HG03175 (cell line): ENCODE measurements around the gene CRB3.
A peak's percentile ranks its signal among the peaks of the same experiment; 100 is the strongest.
"Not testable (repeated sequence)": the region's sequence is repeated elsewhere in the genome, so short reads cannot be mapped to it uniquely, and the experiment has no call there.

Source experiments
- ATAC-seq: cut with Tn5 transposase; IDR thresholded peaks from one replicate; pipeline ENCODE4 v1.9.1; 2021; ENCODE audit warnings: mild to moderate bottlenecking, moderate library complexity; ENCODE audit not compliant: unreplicated experiment

CRB3 gene, protein sequence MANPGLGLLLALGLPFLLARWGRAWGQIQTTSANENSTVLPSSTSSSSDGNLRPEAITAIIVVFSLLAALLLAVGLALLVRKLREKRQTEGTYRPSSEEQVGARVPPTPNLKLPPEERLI

DNA sequence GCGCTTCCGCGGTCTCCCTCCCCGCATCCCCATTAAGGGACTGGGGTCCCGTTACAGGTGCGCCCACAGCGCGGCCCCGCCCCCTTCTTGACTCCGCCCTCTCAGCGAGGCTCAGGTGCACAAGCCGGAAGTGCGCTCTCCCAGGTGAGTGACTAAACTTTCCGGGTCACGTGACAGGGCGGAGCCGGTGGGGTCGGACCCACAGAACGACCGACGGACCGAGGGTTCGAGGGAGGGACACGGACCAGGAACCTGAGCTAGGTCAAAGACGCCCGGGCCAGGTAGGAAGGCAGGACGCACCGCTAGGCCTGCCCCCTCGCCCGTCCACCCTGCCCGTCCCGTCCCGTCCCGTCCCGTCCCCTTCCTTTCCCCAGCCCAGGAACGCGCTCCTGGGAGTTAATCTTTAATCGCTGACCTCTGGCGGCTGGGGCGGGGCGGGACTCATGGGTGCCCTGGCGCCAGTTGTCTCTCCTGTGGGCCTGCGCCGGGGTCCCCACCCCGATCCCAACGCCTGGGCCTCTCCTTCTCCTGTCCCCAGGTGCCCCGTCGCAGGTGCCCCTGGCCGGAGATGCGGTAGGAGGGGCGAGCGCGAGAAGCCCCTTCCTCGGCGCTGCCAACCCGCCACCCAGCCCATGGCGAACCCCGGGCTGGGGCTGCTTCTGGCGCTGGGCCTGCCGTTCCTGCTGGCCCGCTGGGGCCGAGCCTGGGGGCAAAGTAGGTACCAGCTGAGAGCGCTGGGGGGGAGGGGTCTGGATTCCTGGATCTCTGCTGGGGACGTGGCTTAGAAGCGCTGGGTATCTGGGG lies at the start of gene CRB3:
Gene CRB3 (plus strand): TSS at position 202 of the 804 bp plus-strand sequence. CDS start 431 bp downstream, at position 633.
- no peak for ATAC-seq

DNA sequence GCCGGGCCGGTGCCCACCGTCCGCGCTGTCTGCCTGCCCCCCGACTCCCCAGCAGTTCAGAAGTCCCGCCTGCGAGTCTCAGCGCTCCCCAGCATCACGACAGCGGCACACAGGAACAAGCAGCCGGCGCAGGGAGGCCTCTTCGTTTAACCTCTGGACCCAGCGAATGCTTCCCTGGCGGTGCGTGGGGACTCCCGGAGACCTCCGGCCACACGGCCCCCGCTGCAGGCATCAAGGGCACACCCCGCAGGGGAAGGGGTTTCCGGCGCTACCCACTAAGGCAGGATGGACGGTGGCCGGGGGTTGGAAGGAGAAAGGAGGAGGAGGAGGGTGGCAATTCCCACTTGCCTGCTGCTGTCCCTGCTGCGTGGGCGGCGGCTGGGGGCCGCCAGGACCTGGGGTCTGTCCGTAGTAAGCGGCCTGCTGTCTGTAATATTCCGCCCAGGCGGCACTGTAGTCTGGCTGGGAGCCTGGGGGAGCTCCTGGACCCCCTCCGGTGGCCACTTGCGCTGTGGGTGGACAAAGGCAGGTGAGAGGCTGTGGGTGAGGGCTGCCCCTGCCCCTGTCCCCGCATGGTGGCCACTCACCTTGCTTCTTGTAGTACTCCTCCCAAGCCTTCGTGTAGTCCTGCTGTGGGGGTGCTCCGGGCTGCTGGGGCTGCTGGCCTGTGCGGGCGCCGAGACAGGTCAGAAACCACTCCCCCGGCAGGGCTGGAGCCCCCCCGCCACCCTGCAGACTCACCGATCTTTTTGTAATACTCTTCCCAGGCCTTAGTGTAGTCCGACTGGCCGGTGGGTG lies 49.1 kb upstream of the CRB3 start:
- ATAC-seq: no peak

DNA sequence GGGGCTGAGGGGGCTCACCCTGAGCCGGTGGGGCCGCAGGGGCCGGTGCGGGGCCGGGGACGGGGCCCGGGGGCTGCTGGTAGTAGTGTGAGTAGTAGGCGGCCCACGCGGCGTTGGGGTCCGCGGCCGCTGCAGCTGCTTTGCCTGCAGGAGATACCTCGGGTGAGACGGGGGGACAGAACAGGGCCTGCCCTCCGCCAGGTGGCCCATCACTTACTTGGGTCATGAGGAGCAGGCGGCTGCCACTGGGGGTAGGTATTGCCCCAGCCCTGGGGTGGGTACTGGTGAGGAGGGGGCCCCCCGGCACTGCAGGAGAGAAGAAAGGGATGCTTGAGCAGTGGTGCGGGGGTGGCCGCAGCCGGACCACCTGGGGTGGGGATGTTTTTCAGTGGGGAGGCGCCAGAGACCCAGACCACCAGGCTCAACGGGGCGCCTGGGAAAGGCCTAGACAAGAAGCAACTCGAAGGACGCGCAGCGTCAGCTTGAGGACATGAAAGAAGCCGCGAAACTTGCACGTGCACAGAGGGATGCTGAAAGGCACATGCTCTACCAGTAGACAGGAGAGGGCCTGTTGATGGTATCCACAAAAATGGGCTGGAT lies 48.4 kb upstream of the CRB3 start:
- ATAC-seq: no peak

DNA sequence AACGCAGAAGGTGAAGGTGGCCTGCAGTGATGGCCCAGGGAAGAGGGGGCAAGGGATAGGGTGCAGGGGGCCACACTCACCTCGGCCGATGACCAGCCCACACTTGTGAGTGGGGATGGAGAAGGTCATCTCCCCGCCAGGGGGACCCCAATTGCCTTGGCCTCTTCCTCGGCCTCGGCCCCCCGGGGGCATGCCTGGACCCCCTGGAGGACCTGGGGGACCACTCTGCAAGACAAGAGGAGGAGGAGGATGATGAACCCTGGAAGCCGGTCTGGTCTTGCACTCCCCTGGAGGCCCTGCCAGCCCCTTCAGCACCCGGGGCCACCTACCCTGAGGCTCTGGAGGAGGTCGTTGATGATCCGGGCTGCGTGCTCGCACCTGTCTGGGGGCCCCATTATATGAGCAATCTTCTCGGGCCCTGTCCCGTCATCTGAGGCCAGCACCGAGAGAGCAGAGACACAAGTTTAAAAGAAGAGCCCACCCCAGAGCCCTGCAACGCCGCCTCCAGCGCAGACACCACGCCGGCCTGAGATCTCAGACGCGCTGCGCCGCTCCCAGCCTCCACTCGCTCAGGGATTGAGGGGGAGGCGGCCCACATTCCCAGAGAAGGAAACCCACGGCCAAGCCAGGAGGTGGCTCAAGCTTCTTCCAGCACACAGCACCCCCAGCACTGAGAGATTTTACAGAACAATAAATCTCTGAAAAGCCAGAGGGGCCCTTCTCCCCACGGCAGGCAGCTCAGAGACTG lies 47.2 kb upstream of the CRB3 start:
- ATAC-seq: no peak

DNA sequence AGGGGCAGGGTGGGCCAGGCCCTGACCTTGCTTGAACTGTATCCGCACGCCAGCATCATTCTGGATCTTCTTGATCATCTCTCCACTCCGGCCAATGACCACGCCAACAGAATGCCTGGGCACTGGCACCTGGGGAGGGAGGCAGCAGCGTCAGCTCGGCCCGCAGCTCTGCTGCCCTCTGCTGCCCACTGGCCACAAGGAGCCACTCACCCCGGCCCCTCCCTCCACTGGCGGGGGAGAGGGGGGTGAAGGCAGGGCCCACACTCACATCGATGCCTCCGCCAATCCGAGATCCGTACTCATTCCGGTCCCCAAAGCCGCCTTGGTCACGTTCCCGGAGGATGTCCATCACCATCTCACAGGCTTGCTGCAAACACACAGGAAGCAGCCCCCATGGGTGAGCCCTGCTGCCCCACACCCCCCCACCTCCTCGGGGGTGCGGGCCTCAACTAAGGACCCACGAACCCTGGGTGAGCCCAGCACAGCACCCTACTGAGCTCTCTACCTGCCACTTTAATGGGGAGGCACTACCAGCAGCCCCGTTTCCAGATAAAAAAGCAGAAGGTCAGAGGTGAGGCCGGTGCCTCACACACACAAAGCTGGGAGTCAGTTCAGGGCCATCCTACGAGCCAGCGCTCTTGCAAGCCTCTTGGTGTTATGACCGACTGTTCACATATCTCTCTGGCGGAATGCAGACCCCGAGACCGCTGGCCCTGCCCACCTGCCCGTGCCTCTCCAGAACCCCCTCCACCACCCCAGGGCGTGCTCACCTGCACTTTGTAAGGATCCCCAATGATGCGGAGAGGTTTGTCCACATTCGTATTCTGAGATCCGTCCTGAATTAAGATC lies 46.1 kb upstream of the CRB3 start:
- no peak for ATAC-seq

DNA sequence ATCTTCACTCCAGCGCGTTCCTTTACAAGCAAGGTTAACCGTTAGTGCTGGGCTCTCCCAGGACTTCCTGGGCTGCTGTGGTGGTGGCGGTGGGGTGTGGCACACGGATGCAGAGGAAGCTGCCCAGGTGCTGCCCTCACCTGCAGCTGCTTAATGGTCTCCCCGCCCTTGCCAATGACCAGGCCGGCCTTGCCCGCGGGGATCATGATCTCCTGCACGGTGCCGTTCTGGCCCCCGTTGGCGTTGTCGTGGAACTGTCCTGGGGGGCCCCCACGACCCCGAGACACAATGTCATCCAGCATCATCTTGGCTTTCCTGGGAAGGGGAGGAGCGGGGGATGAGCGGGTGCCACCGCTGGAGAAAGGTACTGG lies 45.5 kb upstream of the CRB3 start:
- ATAC-seq: no peak

DNA sequence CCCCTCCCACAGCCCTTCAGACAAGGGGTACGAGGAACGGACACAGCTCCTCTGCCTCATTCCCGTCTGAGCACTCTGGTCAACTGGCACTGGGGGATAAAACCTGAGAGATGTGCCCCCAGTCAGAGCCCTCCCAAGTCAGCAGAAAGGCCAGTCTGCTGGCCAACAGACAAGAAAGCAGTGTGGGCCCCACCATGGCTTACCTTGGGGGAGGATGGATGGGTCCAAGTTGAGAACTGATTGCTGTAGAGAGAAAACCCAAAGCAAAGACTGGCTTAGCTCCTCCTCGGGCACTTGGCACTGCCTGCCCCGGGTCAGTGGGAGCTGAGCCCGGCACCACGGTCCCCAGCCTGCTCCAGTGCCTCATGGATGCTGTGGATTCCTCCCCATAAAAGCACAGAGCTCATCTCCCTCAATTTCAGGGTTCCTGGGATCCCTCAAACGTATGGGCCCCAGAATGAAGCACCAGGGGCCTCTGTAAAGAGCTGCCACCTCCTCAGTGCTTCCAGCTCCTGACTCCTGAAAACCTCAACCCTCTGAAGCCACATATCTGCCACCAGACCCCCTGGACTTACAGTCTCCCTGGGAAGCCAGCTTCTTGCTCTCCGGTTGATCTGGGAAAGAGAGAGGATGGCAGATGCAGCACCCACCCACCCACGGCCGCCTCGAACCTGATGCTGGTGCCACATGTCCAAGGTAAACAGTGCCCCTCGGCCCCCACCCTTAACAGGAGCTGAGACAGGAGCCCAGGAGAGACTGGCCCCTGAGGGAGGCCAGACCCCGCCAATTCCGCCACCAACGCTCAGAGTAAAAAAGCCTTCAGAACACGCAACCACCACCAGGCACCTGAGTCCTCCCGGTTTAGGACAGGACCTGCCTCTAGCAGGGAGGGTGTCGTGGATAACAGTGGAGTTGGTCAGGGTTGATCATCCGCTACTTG lies 42.7 kb upstream of the CRB3 start:
- no peak for ATAC-seq

DNA sequence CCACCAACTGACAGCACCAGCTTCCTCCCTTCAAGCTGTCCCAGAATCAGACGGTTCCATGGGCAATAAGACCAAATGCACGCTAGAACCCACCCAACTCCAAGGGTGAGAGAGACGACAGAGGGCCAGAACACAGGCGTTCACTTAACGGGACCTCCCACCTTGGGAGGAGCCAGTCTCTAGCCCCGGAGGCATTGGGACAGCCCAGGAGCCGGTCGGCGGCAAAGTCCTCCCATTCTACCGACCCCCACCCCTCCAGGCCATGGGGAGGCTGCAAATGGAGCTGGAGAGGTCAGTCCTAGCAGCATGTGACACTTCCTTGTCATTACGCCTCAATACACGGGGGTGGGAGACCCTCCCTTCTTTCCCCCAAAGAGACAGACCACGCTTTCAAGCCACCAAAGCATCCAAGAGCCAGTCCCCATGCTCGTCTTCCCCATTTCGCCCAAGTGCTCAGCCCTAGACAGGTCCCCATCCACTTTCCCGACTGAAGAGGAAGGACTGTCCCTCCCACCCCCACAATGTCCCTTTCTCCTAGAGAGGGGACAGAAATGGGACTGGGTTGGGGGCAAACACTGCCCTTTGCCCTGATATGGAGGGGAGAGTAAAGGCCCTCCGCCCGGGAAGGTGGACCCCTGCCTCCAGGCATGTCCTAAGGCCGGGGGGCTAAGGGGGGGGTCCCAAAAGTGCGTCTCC lies 40.4 kb upstream of the CRB3 start:
- ATAC-seq: no peak

DNA sequence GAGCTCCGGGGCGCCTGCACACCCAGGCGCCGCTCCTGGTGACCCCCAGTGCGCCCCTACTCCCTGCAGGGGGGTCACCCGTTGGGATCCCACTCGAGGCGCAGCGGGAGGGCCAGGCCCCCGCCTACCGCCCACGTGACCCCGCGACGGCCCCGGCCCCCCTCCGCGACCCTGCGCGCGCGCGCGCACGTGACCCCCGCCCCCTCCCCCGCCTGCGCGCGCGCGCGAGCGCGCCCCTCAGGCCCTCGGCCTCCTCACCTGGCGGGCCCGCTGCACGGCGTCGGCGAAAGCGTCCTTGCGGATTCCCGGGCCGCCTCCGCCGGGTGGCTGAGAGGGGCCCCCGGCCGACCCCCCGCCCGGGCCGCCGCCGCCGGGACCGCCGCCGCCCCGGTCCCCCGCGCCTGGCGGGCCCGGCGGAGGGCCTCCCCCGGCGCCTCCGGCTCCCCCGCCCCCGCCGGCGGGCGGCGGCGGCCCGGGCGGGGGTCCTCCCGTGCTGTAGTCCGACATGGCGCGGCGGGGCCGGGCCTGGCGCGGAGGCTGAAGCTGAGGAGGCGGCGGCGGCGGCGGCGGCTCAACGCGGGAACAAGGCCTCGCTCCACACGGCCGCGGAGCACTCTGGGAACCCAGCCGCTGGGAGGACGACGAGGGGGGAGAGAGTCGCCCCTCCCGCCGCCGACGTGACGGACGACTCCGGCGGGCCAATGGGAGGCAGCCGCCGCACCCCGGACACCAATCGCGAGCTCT lies 39.7 kb upstream of the CRB3 start, which contains the start of gene KHSRP:
Gene KHSRP (minus strand): TSS at position 617 of the 744 bp plus-strand sequence. CDS start 110 bp downstream, at position 507.
- ATAC-seq: no peak

DNA sequence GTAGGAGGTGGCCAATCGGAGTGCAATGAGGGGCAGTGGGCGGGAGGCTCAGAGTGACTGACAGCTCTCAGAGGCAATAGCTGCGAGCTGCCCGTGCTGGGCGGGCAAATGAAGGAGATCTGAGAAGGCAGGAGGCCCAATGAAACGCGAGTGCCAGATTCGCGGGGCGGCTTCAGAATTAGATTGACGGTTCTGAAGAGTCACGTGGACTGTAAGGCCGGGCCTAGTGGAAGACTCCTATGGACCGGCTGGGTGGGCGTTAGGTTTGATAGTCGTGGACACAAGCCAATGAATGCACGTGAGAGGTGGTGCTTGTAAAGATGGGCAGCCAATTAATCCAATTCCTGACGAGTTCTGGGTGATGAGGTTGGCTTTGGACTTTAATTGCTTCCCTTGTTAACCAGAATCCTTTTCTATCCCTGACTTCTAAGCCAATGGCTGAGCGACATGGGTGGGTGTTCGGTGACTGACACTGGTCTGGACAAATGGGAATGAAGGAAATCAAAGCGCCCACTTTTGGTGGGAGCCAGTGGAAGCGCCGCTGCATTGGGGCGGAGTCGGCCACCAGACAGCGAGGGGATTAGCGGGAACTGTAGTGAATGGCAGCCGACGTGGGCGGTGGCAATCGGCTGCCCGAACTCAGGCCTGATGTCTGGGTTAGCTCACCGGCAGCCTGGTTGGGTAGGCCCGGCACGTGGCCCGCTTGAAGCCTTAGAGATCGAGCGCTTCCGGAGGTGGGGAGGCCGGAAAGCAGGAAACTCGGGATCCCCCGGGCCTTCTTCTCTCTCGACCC lies 38.9 kb upstream of the CRB3 start:
- ATAC-seq: peak; percentile 84

DNA sequence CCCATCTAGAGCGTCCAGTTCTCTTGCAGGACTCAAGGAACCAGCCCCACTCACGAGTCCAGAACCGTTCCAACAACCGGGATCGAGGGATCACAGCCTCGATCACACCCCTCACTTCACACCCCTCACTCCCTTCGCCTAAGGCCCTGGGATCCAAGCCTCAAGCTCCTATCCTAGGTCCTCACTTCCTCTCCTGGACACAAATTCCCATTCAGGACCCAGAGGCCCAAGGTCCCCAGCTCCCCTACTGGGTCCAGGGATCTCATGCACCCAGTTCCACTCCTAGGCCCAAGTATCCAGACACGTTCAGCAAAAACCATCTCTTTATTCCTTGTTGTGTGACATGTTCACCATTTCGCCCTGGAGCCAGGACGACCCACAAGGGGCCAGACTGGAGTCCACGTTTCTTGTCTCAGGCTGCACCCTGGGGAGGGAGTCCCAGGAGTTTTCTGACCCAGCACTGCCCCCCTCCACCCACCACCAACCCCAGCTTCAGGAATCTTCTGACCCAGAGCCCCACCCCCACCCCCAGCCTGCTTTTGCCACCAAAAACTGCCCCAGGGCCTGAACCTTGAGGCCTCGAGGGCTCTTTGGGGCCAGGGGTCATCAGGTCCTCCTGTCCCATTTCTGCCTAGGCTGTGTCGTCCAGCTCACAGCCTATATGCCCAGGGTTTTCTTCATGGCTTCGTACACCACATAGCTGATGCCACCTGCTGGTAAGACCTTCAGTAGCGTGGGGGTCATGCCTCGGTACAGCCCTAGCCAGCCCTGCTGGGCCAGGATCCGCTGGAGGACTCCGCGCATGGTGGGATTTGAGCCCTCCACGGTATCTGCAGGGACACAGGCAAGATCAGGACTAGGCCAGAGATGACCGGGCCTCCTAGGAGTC lies 38.1 kb upstream of the CRB3 start:
- ATAC-seq: no peak

DNA sequence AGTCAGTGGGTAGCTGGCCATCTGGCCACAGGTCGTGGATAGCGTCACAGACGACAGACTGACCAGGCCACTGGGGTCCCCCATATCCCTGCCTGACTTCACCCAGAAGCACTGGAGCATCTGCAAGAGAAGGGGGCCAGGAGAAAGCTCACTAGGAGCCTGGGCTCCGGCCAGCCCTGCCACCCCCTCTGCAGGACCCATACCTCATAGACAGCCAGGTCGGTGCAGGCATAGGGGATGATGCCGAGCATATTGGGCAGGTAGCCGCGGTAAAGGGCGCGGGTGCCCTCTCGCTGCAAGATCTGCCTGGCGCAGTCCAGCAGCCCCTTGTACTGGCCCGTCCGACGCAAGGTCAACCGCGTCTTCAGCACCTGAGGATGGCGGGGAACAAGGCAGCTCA lies 36.9 kb upstream of the CRB3 start:
- no peak for ATAC-seq

DNA sequence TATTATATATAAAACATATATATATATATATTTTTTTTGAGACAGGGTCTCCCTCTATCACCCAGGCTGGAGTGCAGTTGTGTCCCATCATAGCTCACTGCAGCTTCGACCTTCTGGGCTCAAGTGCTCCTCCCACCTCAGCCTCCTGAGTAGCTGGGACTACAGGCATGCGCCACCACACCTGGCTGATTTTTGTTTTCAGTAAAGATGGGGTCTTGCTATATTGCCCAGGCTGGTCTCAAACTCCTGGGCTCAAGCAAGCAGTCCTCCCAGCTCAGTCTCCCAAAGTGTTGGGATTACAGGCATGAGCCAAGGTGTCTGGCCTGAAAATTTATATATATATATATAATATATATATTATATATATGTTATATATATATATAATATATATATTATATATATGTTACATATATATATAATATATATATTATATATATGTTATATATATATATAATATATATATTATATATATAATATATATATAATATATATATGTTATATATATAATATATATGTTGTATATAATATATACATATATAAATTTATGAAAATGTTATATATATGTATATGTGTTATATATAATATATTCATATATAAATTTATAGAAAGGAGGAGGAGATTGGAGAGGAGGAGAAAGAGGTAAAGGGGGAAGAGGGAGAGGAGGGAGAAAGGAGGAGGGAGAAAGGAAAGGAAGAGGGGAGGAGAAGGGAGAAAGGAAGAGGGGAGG lies 35.2 kb upstream of the CRB3 start:
- ATAC-seq: not testable (repeated sequence)

DNA sequence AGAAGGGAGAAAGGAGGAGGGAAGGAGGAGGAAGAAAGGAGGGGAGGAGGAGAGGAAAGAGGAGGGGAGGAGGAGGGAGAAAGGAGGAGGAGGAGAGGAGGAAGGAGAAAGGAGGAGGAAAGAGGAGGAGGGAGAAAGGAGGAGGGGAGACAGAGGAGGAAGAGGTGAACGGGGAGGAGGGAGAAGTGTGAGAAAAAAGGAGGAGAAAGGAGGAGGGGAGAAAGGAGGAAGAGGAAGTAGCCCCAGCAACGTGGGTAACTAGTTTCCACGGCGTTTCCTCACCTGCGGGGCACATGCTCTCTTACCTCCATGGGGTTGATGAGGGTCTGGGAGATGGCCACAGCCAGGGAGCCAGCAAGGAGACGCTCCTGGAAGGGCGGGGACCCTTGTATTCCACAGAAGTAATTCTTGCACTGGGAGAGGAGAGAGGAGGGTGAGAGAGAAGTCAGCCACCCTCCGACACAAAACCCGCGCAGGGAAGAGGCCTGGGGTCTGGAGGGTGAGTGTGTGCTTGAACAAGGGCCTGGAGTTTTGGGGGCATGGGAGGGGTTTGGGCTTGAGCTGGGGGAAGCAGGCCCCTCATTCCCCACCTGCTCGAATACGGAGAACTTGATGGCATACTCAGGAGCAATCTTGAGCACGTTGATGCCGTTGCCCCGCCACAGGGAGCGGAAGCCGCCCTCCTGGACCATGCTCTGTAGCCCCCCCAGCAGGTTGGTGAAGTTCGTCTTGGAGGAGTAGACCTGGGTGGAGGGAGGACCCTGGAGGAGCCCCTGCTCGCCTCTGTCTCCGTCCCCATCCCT lies 34.5 kb upstream of the CRB3 start:
- ATAC-seq: no peak
